Measurements from ENCODE around the gene MBD3L2B. TPM values are rescaled to one million over a fixed set of nuclear protein-coding genes. Genes with fewer than 3 reads are reported as not detected.

MBD3L2B gene
- polyA plus RNA-seq, 1 of the 3 experiments (the other 2 are of a cell fraction), result not detected

GRCh38 chr19:7007859-7008258 lies 13.4 kb downstream of the MBD3L2B start:
- H3K4me3 ChIP-seq (ENCODE audit: low read depth in 2 of 2, low read length in 1 of 2), result no peak overlapping the region
- no peak overlapping the region for H3K9ac ChIP-seq
- no peak for TF ChIP-seq IRF3 (IDR thresholded peaks at IDR 0.05; ENCODE audit: low read depth, low read length)
- H3K4me1 ChIP-seq (ENCODE audit: control insufficient read depth in 1 of 2, insufficient read depth in 2 of 2, low read depth in 1 of 2, low read length in 1 of 2), result no peaks in the 10 kb centered on the region
- no peak overlapping the region for H3K4me2 ChIP-seq
- H3K9me2 ChIP-seq, result no peaks in the 10 kb centered on the region
- DNase-seq, result no peak
- H4K20me1 ChIP-seq (ENCODE audit: insufficient read depth), result no peaks in the 10 kb centered on the region
- no peaks in the 10 kb centered on the region for H3F3A ChIP-seq (replicated peaks; ENCODE audit: insufficient read depth)
- no peak overlapping the region for H3K27ac ChIP-seq (ENCODE audit: low read depth in 2 of 2, low read length in 1 of 2)
- H3K36me3 ChIP-seq (replicated peaks in 1 of 2; ENCODE audit: control insufficient read depth in 1 of 2, insufficient read depth in 2 of 2, low read length in 1 of 2), result no peaks in the 10 kb centered on the region
- H3K79me2 ChIP-seq (ENCODE audit: insufficient read depth), result no peaks in the 10 kb centered on the region
- ChIA-PET CTCF (no interaction called here), POLR2A (no interaction called here)
- under 1% methylated on average over 4 of the region's 4 CpGs for WGBS (ENCODE audit: low lambda C conversion rate)
- no peaks in the 10 kb centered on the region for H3K9me3 ChIP-seq
- peaks cover 22% of the 10 kb centered on the region; the same call in 1 of the 2 replicates for H3K27me3 ChIP-seq (ENCODE audit: insufficient read depth)
- no peak overlapping the region for H2AFZ ChIP-seq (ENCODE audit: low read depth)

GRCh38 chr19:7006135-7006704 lies 15.0 kb downstream of the MBD3L2B start:
- Histone ChIP-seq H3K27ac (ENCODE audit: low read depth in 2 of 2, low read length in 1 of 2) (no peak overlapping the region), H3K4me2 (no peak overlapping the region), H3K9me3 (no peaks in the 10 kb centered on the region), H4K20me1 (ENCODE audit: insufficient read depth) (no peaks in the 10 kb centered on the region), H3K27me3 (ENCODE audit: insufficient read depth) (peaks cover 27% of the 10 kb centered on the region; the same call in 1 of the 2 replicates), H3K9me2 (no peaks in the 10 kb centered on the region), H3K36me3 (replicated peaks in 1 of 2; ENCODE audit: control insufficient read depth in 1 of 2, insufficient read depth in 2 of 2, low read length in 1 of 2) (no peaks in the 10 kb centered on the region), H3K79me2 (ENCODE audit: insufficient read depth) (no peaks in the 10 kb centered on the region), H3K9ac (no peak overlapping the region), H3K4me1 (ENCODE audit: control insufficient read depth in 1 of 2, insufficient read depth in 2 of 2, low read depth in 1 of 2, low read length in 1 of 2) (no peaks in the 10 kb centered on the region), H3F3A (replicated peaks; ENCODE audit: insufficient read depth) (no peaks in the 10 kb centered on the region), H3K4me3 (ENCODE audit: low read depth in 2 of 2, low read length in 1 of 2) (no peak overlapping the region), H2AFZ (ENCODE audit: low read depth) (no peak overlapping the region)
- ChIA-PET POLR2A (no interaction called here), CTCF (no interaction called here)
- WGBS (ENCODE audit: low lambda C conversion rate), result 19% methylated on average over 8 of the region's 11 CpGs
- TF ChIP-seq NFIC (IDR thresholded peaks at IDR 0.05; ENCODE audit: borderline replicate concordance) (no peak), EZH2phosphoT487 (IDR thresholded peaks at IDR 0.05; ENCODE audit: borderline replicate concordance, low read depth) (no peak), MAX (IDR thresholded peaks at IDR 0.05; ENCODE audit: low read depth) (no peak), ZBTB33 (IDR thresholded peaks at IDR 0.05; ENCODE audit: borderline replicate concordance, low read depth) (no peak), RXRA (IDR thresholded peaks at IDR 0.05; ENCODE audit: borderline replicate concordance, low read depth) (no peak), NRF1 (IDR thresholded peaks at IDR 0.05; ENCODE audit: low read depth, low read length) (no peak), SIN3A (IDR thresholded peaks at IDR 0.05; ENCODE audit: borderline replicate concordance, low read depth, low read length) (no peak), RCOR1 (IDR thresholded peaks at IDR 0.05; ENCODE audit: low read length) (no peak), GATA2 (CRISPR knock-in tag; IDR thresholded peaks at IDR 0.05) (no peak), SMC3 (IDR thresholded peaks at IDR 0.05; ENCODE audit: low read depth, low read length) (no peak), MXI1 (IDR thresholded peaks at IDR 0.05; ENCODE audit: low read depth, low read length) (no peak), IRF3 (IDR thresholded peaks at IDR 0.05; ENCODE audit: low read depth, low read length) (no peak), PBX3 (IDR thresholded peaks at IDR 0.05) (no peak), TCF12 (IDR thresholded peaks at IDR 0.05) (no peak), ELF1 (IDR thresholded peaks at IDR 0.05) (no peak), CTCF (IDR thresholded peaks at IDR 0.05) (no peak), EP300 (IDR thresholded peaks at IDR 0.05; ENCODE audit: borderline replicate concordance in 1 of 2, low read depth in 1 of 2, low read length in 1 of 2) (no peak)
- DNase-seq, result no peak

Measured in SK-N-SH (cell line).